Measurements from ENCODE around the gene DNAH6.

Gene DNAH6

GRCh38 chr2:84686783-84687476 lies 170.6 kb downstream of the DNAH6 start:
- Histone ChIP-seq H3K9me2 (ENCODE audit: low read depth, low read length) (no peaks in the 10 kb centered on the region), H3K27ac (ENCODE audit: low read depth, low read length, poor library complexity, severe bottlenecking) (no peak overlapping the region), H3K4me2 (ENCODE audit: low read length) (no peak overlapping the region), H3K27me3 (ENCODE audit: insufficient read depth, low read length) (no peaks in the 10 kb centered on the region), H3K9ac (ENCODE audit: low read length) (no peak overlapping the region), H3K4me1 (ENCODE audit: insufficient read depth, low read length, severe bottlenecking) (no peaks in the 10 kb centered on the region), H3K9me3 (ENCODE audit: low read length) (no peaks in the 10 kb centered on the region), H3K36me3 (ENCODE audit: insufficient read depth, low read length) (no peaks in the 10 kb centered on the region), H2AFZ (ENCODE audit: low read length) (no peak overlapping the region), H3K79me2 (ENCODE audit: insufficient read depth, low read length) (no peaks in the 10 kb centered on the region), H4K20me1 (ENCODE audit: insufficient read depth, low read length) (no peaks in the 10 kb centered on the region), H3F3A (ENCODE audit: insufficient read depth, low read length) (no peaks in the 10 kb centered on the region), H3K4me3 (ENCODE audit: low read depth, low read length, poor library complexity, severe bottlenecking) (no peak overlapping the region)
- TF ChIP-seq EZH2 (IDR thresholded peaks at IDR 0.05; ENCODE audit: borderline replicate concordance, low read length) (no peak), CTCF (IDR thresholded peaks at IDR 0.05; ENCODE audit: low read length) (no peak)

- H2AFZ ChIP-seq (ENCODE audit: low read length), result no peak overlapping the region
- no peaks in the 10 kb centered on the region for H3K79me2 ChIP-seq (ENCODE audit: insufficient read depth, low read length)
- no peak overlapping the region for H3K27ac ChIP-seq (ENCODE audit: low read depth, low read length, poor library complexity, severe bottlenecking)
- H3K9ac ChIP-seq (ENCODE audit: low read length), result no peak overlapping the region
- no peaks in the 10 kb centered on the region for H3K27me3 ChIP-seq (ENCODE audit: insufficient read depth, low read length)
- H3F3A ChIP-seq (ENCODE audit: insufficient read depth, low read length), result no peaks in the 10 kb centered on the region
- H3K4me2 ChIP-seq (ENCODE audit: low read length), result no peak overlapping the region
- H3K9me3 ChIP-seq (ENCODE audit: low read length), result no peaks in the 10 kb centered on the region
- H3K4me1 ChIP-seq (ENCODE audit: insufficient read depth, low read length, severe bottlenecking), result no peaks in the 10 kb centered on the region
- H4K20me1 ChIP-seq (ENCODE audit: insufficient read depth, low read length), result no peaks in the 10 kb centered on the region
- H3K9me2 ChIP-seq (ENCODE audit: low read depth, low read length), result no peaks in the 10 kb centered on the region
- TF ChIP-seq EZH2 (IDR thresholded peaks at IDR 0.05; ENCODE audit: borderline replicate concordance, low read length), result no peak
- no peak for TF ChIP-seq CTCF (IDR thresholded peaks at IDR 0.05; ENCODE audit: low read length)
- H3K36me3 ChIP-seq (ENCODE audit: insufficient read depth, low read length), result no peaks in the 10 kb centered on the region
- H3K4me3 ChIP-seq (ENCODE audit: low read depth, low read length, poor library complexity, severe bottlenecking), result no peak overlapping the region
Observed at GRCh38 chr2:84687498-84688149, 171.3 kb downstream of the DNAH6 start.

GRCh38 chr2:84690225-84690624 lies 173.9 kb downstream of the DNAH6 start:
- no peaks in the 10 kb centered on the region for H4K20me1 ChIP-seq (ENCODE audit: insufficient read depth, low read length)
- no peaks in the 10 kb centered on the region for H3F3A ChIP-seq (ENCODE audit: insufficient read depth, low read length)
- H2AFZ ChIP-seq (ENCODE audit: low read length), result no peak overlapping the region
- no peak for TF ChIP-seq EZH2 (IDR thresholded peaks at IDR 0.05; ENCODE audit: borderline replicate concordance, low read length)
- TF ChIP-seq CTCF (IDR thresholded peaks at IDR 0.05; ENCODE audit: low read length), result no peak
- no peaks in the 10 kb centered on the region for H3K79me2 ChIP-seq (ENCODE audit: insufficient read depth, low read length)
- H3K4me1 ChIP-seq (ENCODE audit: insufficient read depth, low read length, severe bottlenecking), result no peaks in the 10 kb centered on the region
- H3K9ac ChIP-seq (ENCODE audit: low read length), result no peak overlapping the region
- H3K4me3 ChIP-seq (ENCODE audit: low read depth, low read length, poor library complexity, severe bottlenecking), result no peak overlapping the region
- H3K4me2 ChIP-seq (ENCODE audit: low read length), result no peak overlapping the region
- no peaks in the 10 kb centered on the region for H3K36me3 ChIP-seq (ENCODE audit: insufficient read depth, low read length)
- H3K27ac ChIP-seq (ENCODE audit: low read depth, low read length, poor library complexity, severe bottlenecking), result no peak overlapping the region
- no peaks in the 10 kb centered on the region for H3K27me3 ChIP-seq (ENCODE audit: insufficient read depth, low read length)
- H3K9me2 ChIP-seq (ENCODE audit: low read depth, low read length), result no peaks in the 10 kb centered on the region
- no peaks in the 10 kb centered on the region for H3K9me3 ChIP-seq (ENCODE audit: low read length)
